ENCODE results near the gene PGAM1. TPM values are rescaled to one million over a fixed set of nuclear protein-coding genes. Genes with fewer than 3 reads are reported as not detected.

Gene PGAM1
- total and polyA plus RNA-seq, 2 of the 13 experiments (the other 11 are each of a cell fraction or from before 2014, with no cell fraction given): 354 to 483 TPM

DNA sequence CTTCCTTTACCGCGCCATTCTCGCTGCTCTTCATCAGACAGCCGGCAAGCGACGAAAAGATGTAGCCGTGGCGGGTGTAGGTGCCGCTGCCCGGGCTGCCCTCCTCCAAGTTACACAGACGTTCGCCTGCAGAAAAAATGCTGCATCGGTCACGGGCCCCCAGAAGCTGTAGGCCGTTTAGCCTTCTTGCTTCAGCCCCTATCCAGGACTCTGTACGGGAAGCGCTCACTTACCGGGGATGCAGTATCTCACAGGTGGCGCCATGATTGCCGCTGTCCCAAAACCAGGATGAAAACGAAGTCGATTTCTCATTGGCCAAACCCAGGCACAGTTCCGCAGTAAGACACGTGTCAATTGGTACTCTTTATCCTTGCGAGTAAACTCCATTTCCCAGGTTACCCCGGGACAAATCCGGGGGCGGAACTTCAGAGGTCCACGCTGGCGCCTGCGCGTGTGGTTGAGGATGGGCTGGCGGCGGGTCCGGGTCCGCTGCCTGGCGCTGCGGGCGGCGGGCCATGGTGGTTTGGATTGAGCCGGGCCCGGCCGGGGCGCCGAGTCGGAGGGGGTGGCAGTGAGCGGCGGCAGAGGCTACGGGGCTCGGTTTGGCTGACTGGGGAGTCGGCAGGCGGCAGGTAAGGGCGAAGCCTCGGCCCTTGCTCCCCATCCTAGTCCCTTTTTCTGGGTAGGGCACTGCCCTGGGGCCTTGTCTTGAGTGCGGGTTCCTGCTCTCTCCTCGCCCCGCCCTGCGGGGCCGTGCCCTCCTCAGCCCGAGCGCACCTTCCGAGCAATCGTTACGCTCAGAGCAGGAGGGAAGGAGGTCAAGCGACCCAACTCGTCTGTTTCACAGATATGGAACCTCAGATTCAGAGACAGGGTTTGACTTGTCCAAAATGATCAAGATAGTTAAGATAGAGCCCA, 20.0 kb downstream of the PGAM1 start, which contains the start of the genes EXOSC1 and ZDHHC16 (continued):
- no peak for TF ChIP-seq ZNF460 (CRISPR knock-in tag; IDR thresholded peaks at IDR 0.05; ENCODE audit: borderline replicate concordance)
- no peak for TF ChIP-seq ZNF780A (CRISPR knock-in tag; IDR thresholded peaks at IDR 0.05)
- TF ChIP-seq KLF15 (CRISPR knock-in tag; IDR thresholded peaks at IDR 0.05; ENCODE audit: borderline replicate concordance): no peak
- TF ChIP-seq ZBTB7A (CRISPR knock-in tag; IDR thresholded peaks at IDR 0.05): no peak
- peak; percentile 18; the same call in 1 of the 2 replicates for TF ChIP-seq STAG1 (CRISPR knock-in tag; IDR thresholded peaks at IDR 0.05)
- peak; percentile 32; the same call in 1 of the 2 replicates for TF ChIP-seq ZNF580 (CRISPR knock-in tag; IDR thresholded peaks at IDR 0.05; ENCODE audit: borderline replicate concordance, low read depth)
- no peak for TF ChIP-seq ONECUT2 (CRISPR knock-in tag; IDR thresholded peaks at IDR 0.05)
- peak; percentile 69; the same call in 1 of the 2 replicates for TF ChIP-seq GFI1 (CRISPR knock-in tag; IDR thresholded peaks at IDR 0.05; ENCODE audit: borderline replicate concordance)
- no peak for TF ChIP-seq ZNF235 (CRISPR knock-in tag; IDR thresholded peaks at IDR 0.05; ENCODE audit: borderline replicate concordance)
- no peak for TF ChIP-seq ZNF20 (CRISPR knock-in tag; IDR thresholded peaks at IDR 0.05)
- TF ChIP-seq ZFYVE20 (CRISPR knock-in tag; IDR thresholded peaks at IDR 0.05; ENCODE audit: borderline replicate concordance, low read depth): no peak
- TF ChIP-seq ZNF205 (CRISPR knock-in tag; IDR thresholded peaks at IDR 0.05): no peak; the same call in 1 of the 2 replicates
- TF ChIP-seq, protein P1, sequence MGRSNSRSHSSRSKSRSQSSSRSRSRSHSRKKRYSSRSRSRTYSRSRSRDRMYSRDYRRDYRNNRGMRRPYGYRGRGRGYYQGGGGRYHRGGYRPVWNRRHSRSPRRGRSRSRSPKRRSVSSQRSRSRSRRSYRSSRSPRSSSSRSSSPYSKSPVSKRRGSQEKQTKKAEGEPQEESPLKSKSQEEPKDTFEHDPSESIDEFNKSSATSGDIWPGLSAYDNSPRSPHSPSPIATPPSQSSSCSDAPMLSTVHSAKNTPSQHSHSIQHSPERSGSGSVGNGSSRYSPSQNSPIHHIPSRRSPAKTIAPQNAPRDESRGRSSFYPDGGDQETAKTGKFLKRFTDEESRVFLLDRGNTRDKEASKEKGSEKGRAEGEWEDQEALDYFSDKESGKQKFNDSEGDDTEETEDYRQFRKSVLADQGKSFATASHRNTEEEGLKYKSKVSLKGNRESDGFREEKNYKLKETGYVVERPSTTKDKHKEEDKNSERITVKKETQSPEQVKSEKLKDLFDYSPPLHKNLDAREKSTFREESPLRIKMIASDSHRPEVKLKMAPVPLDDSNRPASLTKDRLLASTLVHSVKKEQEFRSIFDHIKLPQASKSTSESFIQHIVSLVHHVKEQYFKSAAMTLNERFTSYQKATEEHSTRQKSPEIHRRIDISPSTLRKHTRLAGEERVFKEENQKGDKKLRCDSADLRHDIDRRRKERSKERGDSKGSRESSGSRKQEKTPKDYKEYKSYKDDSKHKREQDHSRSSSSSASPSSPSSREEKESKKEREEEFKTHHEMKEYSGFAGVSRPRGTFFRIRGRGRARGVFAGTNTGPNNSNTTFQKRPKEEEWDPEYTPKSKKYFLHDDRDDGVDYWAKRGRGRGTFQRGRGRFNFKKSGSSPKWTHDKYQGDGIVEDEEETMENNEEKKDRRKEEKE (IDR thresholded peaks at IDR 0.05): no peak
- TF ChIP-seq ZNF777 (CRISPR knock-in tag; IDR thresholded peaks at IDR 0.05): peak; percentile 32; the same call in 1 of the 2 replicates
- TF ChIP-seq ZNF180 (CRISPR knock-in tag; IDR thresholded peaks at IDR 0.05; ENCODE audit: borderline replicate concordance, low read depth): no peak
- TF ChIP-seq, protein P2, sequence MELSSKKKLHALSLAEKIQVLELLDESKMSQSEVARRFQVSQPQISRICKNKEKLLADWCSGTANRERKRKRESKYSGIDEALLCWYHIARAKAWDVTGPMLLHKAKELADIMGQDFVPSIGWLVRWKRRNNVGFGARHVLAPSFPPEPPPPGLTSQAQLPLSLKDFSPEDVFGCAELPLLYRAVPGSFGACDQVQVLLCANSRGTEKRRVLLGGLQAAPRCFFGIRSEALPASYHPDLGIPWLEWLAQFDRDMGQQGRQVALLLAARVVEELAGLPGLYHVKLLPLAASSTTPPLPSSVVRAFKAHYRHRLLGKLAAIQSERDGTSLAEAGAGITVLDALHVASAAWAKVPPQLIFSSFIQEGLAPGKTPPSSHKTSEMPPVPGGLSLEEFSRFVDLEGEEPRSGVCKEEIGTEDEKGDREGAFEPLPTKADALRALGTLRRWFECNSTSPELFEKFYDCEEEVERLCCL (CRISPR knock-in tag; IDR thresholded peaks at IDR 0.05; ENCODE audit: borderline replicate concordance): no peak
- no peak for TF ChIP-seq ZNF615 (CRISPR knock-in tag; IDR thresholded peaks at IDR 0.05; ENCODE audit: borderline replicate concordance)
- peak; percentile 65; the same call in 1 of the 2 replicates for TF ChIP-seq ZNF160 (CRISPR knock-in tag; IDR thresholded peaks at IDR 0.05)
- TF ChIP-seq, protein P3, sequence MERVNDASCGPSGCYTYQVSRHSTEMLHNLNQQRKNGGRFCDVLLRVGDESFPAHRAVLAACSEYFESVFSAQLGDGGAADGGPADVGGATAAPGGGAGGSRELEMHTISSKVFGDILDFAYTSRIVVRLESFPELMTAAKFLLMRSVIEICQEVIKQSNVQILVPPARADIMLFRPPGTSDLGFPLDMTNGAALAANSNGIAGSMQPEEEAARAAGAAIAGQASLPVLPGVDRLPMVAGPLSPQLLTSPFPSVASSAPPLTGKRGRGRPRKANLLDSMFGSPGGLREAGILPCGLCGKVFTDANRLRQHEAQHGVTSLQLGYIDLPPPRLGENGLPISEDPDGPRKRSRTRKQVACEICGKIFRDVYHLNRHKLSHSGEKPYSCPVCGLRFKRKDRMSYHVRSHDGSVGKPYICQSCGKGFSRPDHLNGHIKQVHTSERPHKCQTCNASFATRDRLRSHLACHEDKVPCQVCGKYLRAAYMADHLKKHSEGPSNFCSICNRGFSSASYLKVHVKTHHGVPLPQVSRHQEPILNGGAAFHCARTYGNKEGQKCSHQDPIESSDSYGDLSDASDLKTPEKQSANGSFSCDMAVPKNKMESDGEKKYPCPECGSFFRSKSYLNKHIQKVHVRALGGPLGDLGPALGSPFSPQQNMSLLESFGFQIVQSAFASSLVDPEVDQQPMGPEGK (CRISPR knock-in tag; IDR thresholded peaks at IDR 0.05): peak; percentile 22; the same call in 1 of the 2 replicates
- TF ChIP-seq ZZZ3 (CRISPR knock-in tag; IDR thresholded peaks at IDR 0.05; ENCODE audit: borderline replicate concordance): no peak
- TF ChIP-seq SIX4 (CRISPR knock-in tag; IDR thresholded peaks at IDR 0.05): no peak
- peak; percentile 83; the same call in 1 of the 2 replicates for TF ChIP-seq ZNF256 (CRISPR knock-in tag; conservative IDR thresholded peaks at IDR 0.05)
- peak; percentile 43; the same call in 1 of the 2 replicates for TF ChIP-seq FOSL2 (CRISPR knock-in tag; IDR thresholded peaks at IDR 0.05)

Measured in HepG2 (cell line).